HepG2 (cell line): Measurements from ENCODE around the gene GAPDH. TPM values are rescaled to one million over a fixed set of nuclear protein-coding genes. Genes with fewer than 3 reads are reported as not detected.
A peak's percentile ranks its signal among the peaks of the same experiment; 100 is the strongest.

Experiments
- ATAC-seq: fragments of 200-7000 bp; cut with Tn5 transposase; 3 replicates; pipeline ENCODE4 v1.9.1; 2020; ENCODE audit warnings: mild to moderate bottlenecking, moderate library complexity
- BruUV-seq: library from RNA; stranded (reverse); fragments of 400-500 nt; replicated peaks from 2 replicates; lab custom pipeline; 2021; lab: Mats Ljungman, UMichigan
- CTCF ChIA-PET: fragments of 300-600 bp; formaldehyde crosslinking; extraction: SDS; loops from one replicate; lab custom pipeline; 2021; ENCODE audit warnings: low total read pairs, inconsistent platforms, low intra/inter-chr PET ratio; lab: Yijun Ruan, JAX
- POLR2A ChIA-PET: fragments of 350-600 bp; sonication (Branson Sonifier 250); formaldehyde crosslinking; loops from one replicate; lab custom pipeline; 2020; ENCODE audit warnings: antibody characterized with exemption, inconsistent platforms; lab: Yijun Ruan, JAX
- DNase-seq: peaks from one replicate; pipeline ENCODE4 v3.0.0-alpha.2; 2015; ENCODE audit warnings: low spot score
- FAIRE-seq: peaks from 3 replicates; lab custom pipeline; 2011; peaks lifted over from hg19 to GRCh38; lab: Jason Lieb, UNC
- H2AFZ ChIP-seq: one replicate; pipeline ENCODE4 v1.6.1; 2011; ENCODE audit warnings: low read length, inconsistent platforms
- H3K27ac ChIP-seq: fragments of 300-600 bp; 3 replicates; pipeline ENCODE4 v1.8.0; 2011; ENCODE audit warnings: mixed run types, mild to moderate bottlenecking, mixed read lengths, low read length, inconsistent platforms; ENCODE audit not compliant: insufficient read depth; ENCODE audit errors: extremely low read length
- H3K27me3 ChIP-seq, 2 experiments: fragments of 200-600 bp in 1 of 2; 2 replicates in 1 of 2; 3 replicates in 1 of 2; pipeline versions ENCODE4 v1.6.0 to v1.8.0; 2011; ENCODE audit warnings: low read length in 2 of 2, mild to moderate bottlenecking in 2 of 2, moderate library complexity in 2 of 2, inconsistent platforms in 1 of 2; ENCODE audit not compliant: insufficient read depth in 2 of 2, control insufficient read depth in 1 of 2
- H3K36me3 ChIP-seq, 2 experiments: fragments of 200-600 bp in 1 of 2; replicated peaks in 1 of 2; 2 replicates in 1 of 2; 3 replicates in 1 of 2; pipeline versions ENCODE4 v1.5.1 to v1.8.0; 2011; ENCODE audit warnings: low read length in 2 of 2, inconsistent platforms in 1 of 2; ENCODE audit not compliant: insufficient read depth in 2 of 2, control insufficient read depth in 1 of 2
- H3K4me1 ChIP-seq: 2 replicates; pipeline ENCODE4 v1.5.1; 2012; ENCODE audit warnings: low read length, inconsistent platforms; ENCODE audit not compliant: insufficient read depth
- H3K4me2 ChIP-seq: 2 replicates; pipeline ENCODE4 v1.6.0; 2011; ENCODE audit warnings: low read depth, low read length, inconsistent platforms
- H3K4me3 ChIP-seq, 3 experiments: fragments of 200-600 bp in 1 of 3; sonication (generic), shearing (Covaris generic) in 1 of 3; replicated peaks in 1 of 3; 2 replicates each; pipeline ENCODE4 v1.5.1; 2011 to 2016; ENCODE audit warnings: low read length in 3 of 3, inconsistent platforms in 2 of 3, low read depth in 2 of 3, mild to moderate bottlenecking in 2 of 3, control low read depth in 1 of 3, mixed read lengths in 1 of 3; ENCODE audit not compliant: insufficient read depth in 1 of 3
- H3K79me2 ChIP-seq: one replicate; pipeline ENCODE4 v1.6.1; 2011; ENCODE audit warnings: low read length, inconsistent platforms; ENCODE audit not compliant: insufficient read depth
- H3K9ac ChIP-seq: 2 replicates; pipeline ENCODE4 v1.6.0; 2011; ENCODE audit warnings: mild to moderate bottlenecking, low read depth, low read length, inconsistent platforms; ENCODE audit not compliant: insufficient read depth
- H3K9me3 ChIP-seq: 2 replicates; pipeline ENCODE4 v1.5.1; 2012; ENCODE audit warnings: mild to moderate bottlenecking, low read length
- H4K20me1 ChIP-seq: 2 replicates; pipeline ENCODE4 v1.6.0; 2011; ENCODE audit warnings: inconsistent platforms, mild to moderate bottlenecking, low read length, moderate library complexity; ENCODE audit not compliant: insufficient read depth
- EHMT2 ChIP-seq: fragments of 200-600 bp; sonication (generic); IDR thresholded peaks from 2 replicates; pipeline ENCODE4 v1.7.0; 2017; ENCODE audit warnings: antibody characterized with exemption, low read depth, low read length, borderline replicate concordance
- HDAC6 ChIP-seq: fragments of 200-600 bp; sonication (generic); IDR thresholded peaks from 2 replicates; pipeline ENCODE4 v1.7.0; 2017; ENCODE audit warnings: mild to moderate bottlenecking, antibody characterized with exemption, low read length, low read depth
- HES4 ChIP-seq: sonication (generic); formaldehyde crosslinking; IDR thresholded peaks from 2 replicates; pipeline ENCODE4 v1.9.0; 2021; ENCODE audit warnings: mild to moderate bottlenecking, missing genetic modification reagents, borderline replicate concordance
- IRF2 ChIP-seq: IDR thresholded peaks from 2 replicates; pipeline ENCODE4 v1.6.1; 2018; ENCODE audit warnings: missing genetic modification reagents, missing compliant biosample characterization
- LBX2 ChIP-seq: sonication (generic); formaldehyde crosslinking; IDR thresholded peaks from 2 replicates; pipeline ENCODE4 v1.5.0; 2020; ENCODE audit warnings: missing genetic modification reagents, mild to moderate bottlenecking, borderline replicate concordance
- MLX ChIP-seq: IDR thresholded peaks from 2 replicates; pipeline ENCODE4 v1.6.1; 2016
- PRDM10 ChIP-seq: sonication (generic); formaldehyde crosslinking; IDR thresholded peaks from 2 replicates; pipeline ENCODE4 v1.4.0; 2020; ENCODE audit warnings: low read depth, missing genetic modification reagents
- SAFB2 ChIP-seq: sonication (generic); formaldehyde crosslinking; IDR thresholded peaks from 2 replicates; pipeline ENCODE4 v1.5.1; 2020; ENCODE audit warnings: missing genetic modification reagents, low read depth, mild to moderate bottlenecking, borderline replicate concordance
- SSRP1 ChIP-seq: IDR thresholded peaks from 2 replicates; pipeline ENCODE4 v1.6.1; 2016; ENCODE audit warnings: control low read depth
- ZFP41 ChIP-seq: sonication (generic); formaldehyde crosslinking; IDR thresholded peaks from 2 replicates; pipeline ENCODE4 v1.4.0; 2020; ENCODE audit warnings: mild to moderate bottlenecking, missing genetic modification reagents, borderline replicate concordance
- ZFP62 ChIP-seq: sonication (generic); formaldehyde crosslinking; IDR thresholded peaks from 2 replicates; pipeline ENCODE4 v1.4.0; 2020; ENCODE audit warnings: missing genetic modification reagents
- ZMAT3 ChIP-seq: sonication (generic); formaldehyde crosslinking; conservative IDR thresholded peaks from 2 replicates; pipeline ENCODE4 v1.7.0; 2021; ENCODE audit warnings: missing genetic modification reagents
- ZNF556 ChIP-seq: sonication (generic); formaldehyde crosslinking; IDR thresholded peaks from 2 replicates; pipeline ENCODE4 v1.4.0; 2020; ENCODE audit warnings: mild to moderate bottlenecking, missing genetic modification reagents, borderline replicate concordance
- ZXDC ChIP-seq: sonication (generic); formaldehyde crosslinking; IDR thresholded peaks from 2 replicates; pipeline ENCODE4 v1.5.0; 2020; ENCODE audit warnings: mild to moderate bottlenecking, missing genetic modification reagents
- WGBS: methylation state at CpG from one replicate; pipeline ENCODE4 v1.1.6; 2017; ENCODE audit warnings: low lambda C conversion rate; 5-methylcytosine and 5-hydroxymethylcytosine counted together
- in situ Hi-C: cut with HindIII; loops from 2 replicates; pipeline ENCODE4 v1.10.0; 2017; ENCODE audit warnings: low pct_unique_long_range_greater_than_20kb; ENCODE audit not compliant: extremely low pct_ligation_motif_present
- intact Hi-C: fragments of 100-400 bp; cut with micrococcal nuclease; formaldehyde crosslinking; loops from one replicate; pipeline ENCODE4 v1.10.0; 2022; ENCODE audit not compliant: unreplicated experiment
- polyA plus RNA-seq, 8 experiments: library from polyadenylated mRNA; depleted of rRNA in 3 of 8; stranded (reverse) in 7 of 8; unstranded in 1 of 8; fragments of >200 nt; fragmentation: Illumina TruSeq in 4 of 8; extraction: Trizol in 4 of 8; gene quantifications; 2 replicates each; pipeline versions ENCODE4 v1.2.1 to v1.2.3, GENCODE V29; 2011 to 2016; ENCODE audit warnings: low read depth in 4 of 8, missing spikeins in 1 of 8, mixed read lengths in 1 of 8; ENCODE audit not compliant: insufficient read depth in 1 of 8
- total RNA-seq, 5 experiments: library from RNA; depleted of rRNA; stranded (reverse); fragments of >200 nt; fragmentation: Illumina TruSeq; extraction: Trizol; gene quantifications; 2 replicates each; pipeline ENCODE4 v1.2.3, GENCODE V29; 2016; ENCODE audit warnings: low read depth in 1 of 5
- TF ChIP-seq, protein P1 (sequence below): sonication (generic); formaldehyde crosslinking; IDR thresholded peaks from 2 replicates; pipeline ENCODE4 v1.4.0; 2020; ENCODE audit warnings: missing genetic modification reagents

GAPDH gene
- total and polyA plus RNA-seq, 2 of the 13 experiments (the other 11 are each of a cell fraction or from before 2014, with no cell fraction given) = 3,038 to 12,722 TPM

- POLR2A ChIA-PET = interaction anchor here (0.8 to 3.2 kb wide), 12 partner anchors 16 to 200 kb away, joined by 3 to 54 read pairs (median 4); partner anchors contain the start of genes IFFO1, LTBR, NOP2 and TAPBPL
- H3K9me3 ChIP-seq = no peaks in the 10 kb centered on the region
- H3K27me3 ChIP-seq = no peaks in the 10 kb centered on the region; a peak in 1 of 5 replicates
- H2AFZ ChIP-seq = no peak overlapping the region
- DNase-seq = no peak
- peaks cover 33% of the 10 kb centered on the region for H3K79me2 ChIP-seq
- in situ Hi-C loops = loop anchor here (10.0 kb wide), 1 partner anchor 111 kb away; no protein-coding TSS in a partner anchor
- peaks cover 0 to 40% of the 10 kb centered on the region in 2 experiments; a peak in 4 of 5 replicates for H3K36me3 ChIP-seq
- CTCF ChIA-PET = no interaction called here
- no peak for ATAC-seq
- peaks cover 41% of the 10 kb centered on the region for H4K20me1 ChIP-seq
- H3K27ac ChIP-seq = peak overlapping the region; percentile 97
- no peak for FAIRE-seq
- peaks cover 49% of the 10 kb centered on the region for H3K4me1 ChIP-seq
- 0% methylated on average over 4 of the region's 6 CpGs for WGBS
- peak overlapping the region; percentile 98 for H3K4me2 ChIP-seq
- intact Hi-C loops = loop anchor here (10.0 kb wide), 2 partner anchors 61 to 191 kb away; partner anchors contain the start of genes TNFRSF1A and VAMP1
- H3K4me3 ChIP-seq = peak overlapping the region; percentile 94 to 99 (median 97)
- peak overlapping the region; percentile 96 for H3K9ac ChIP-seq
- no TSS peak for BruUV-seq
- TF ChIP-seq LBX2 (no peak), ZNF556 (no peak), SAFB2 (CRISPR knock-in tag) (no peak), IRF2 (CRISPR knock-in tag) (no peak), ZXDC (0 out of 2 replicates have a peak, but pooled peaks have one; percentile 6), SSRP1 (no peak), HDAC6 (0 out of 2 replicates have a peak, but pooled peaks have one; percentile 31), ZFP62 (CRISPR knock-in tag) (no peak), MLX (CRISPR knock-in tag) (no peak), ZFP41 (CRISPR knock-in tag) (no peak), HES4 (CRISPR knock-in tag) (no peak), PRDM10 (CRISPR knock-in tag) (peak; percentile 9; the same call in 1 of the 2 replicates), EHMT2 (no peak), ZMAT3 (no peak)
- TF ChIP-seq, protein P1, sequence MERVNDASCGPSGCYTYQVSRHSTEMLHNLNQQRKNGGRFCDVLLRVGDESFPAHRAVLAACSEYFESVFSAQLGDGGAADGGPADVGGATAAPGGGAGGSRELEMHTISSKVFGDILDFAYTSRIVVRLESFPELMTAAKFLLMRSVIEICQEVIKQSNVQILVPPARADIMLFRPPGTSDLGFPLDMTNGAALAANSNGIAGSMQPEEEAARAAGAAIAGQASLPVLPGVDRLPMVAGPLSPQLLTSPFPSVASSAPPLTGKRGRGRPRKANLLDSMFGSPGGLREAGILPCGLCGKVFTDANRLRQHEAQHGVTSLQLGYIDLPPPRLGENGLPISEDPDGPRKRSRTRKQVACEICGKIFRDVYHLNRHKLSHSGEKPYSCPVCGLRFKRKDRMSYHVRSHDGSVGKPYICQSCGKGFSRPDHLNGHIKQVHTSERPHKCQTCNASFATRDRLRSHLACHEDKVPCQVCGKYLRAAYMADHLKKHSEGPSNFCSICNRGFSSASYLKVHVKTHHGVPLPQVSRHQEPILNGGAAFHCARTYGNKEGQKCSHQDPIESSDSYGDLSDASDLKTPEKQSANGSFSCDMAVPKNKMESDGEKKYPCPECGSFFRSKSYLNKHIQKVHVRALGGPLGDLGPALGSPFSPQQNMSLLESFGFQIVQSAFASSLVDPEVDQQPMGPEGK (CRISPR knock-in tag) = 0 out of 2 replicates have a peak, but pooled peaks have one; percentile 4
These were observed 1.3 kb downstream of the GAPDH start for GRCh38 chr12:6535697-6535946.
